Fibroblast of gingiva (primary cell): ENCODE results near the gene RRM2.

Source experiments
- DNase-seq: peaks from one replicate; pipeline ENCODE4 v3.0.0-alpha.2; 2011; ENCODE audit warnings: low read depth

The RRM2 gene

DNA sequence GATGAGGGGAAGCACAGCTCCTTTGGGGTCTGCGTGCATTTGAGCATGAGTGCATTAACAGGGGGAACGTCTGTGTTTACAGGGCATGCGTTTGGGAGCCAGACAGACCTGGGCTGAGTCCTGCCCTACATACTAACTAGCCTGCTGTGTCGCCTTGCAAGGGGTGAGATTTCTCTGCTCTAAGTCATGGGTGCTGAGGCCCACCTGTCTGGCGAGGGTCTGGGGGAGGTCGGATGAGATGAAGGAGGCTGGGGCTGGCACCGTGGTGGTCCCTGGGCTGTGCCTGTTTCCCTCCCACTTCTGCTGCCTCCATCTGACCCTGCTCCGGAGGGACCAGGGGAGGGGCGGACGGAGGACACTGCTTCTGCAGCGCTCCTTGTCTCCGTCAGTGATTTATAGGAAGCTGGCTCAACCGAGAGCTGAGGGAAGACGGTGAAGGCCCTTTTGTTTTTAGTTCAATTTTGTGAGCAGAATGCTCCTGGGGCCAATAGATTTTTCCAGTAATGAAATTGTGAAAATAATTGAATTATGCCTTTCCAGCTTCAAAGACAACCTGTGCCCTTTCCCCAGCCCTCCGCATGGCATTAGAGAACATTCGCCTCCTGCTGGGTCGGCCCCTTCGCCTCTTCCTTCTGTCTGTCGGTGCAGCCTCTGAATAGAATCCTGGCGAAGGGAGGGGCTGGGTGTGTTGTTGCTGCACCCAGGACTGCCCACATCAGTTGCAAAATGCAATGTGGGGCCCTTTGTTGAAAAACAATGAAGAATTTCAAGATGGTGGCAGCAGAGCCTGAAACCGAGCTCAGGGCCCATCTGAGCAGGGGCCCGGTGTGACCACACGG is 49.7 kb downstream of the RRM2 start:
- no peak for DNase-seq

DNA sequence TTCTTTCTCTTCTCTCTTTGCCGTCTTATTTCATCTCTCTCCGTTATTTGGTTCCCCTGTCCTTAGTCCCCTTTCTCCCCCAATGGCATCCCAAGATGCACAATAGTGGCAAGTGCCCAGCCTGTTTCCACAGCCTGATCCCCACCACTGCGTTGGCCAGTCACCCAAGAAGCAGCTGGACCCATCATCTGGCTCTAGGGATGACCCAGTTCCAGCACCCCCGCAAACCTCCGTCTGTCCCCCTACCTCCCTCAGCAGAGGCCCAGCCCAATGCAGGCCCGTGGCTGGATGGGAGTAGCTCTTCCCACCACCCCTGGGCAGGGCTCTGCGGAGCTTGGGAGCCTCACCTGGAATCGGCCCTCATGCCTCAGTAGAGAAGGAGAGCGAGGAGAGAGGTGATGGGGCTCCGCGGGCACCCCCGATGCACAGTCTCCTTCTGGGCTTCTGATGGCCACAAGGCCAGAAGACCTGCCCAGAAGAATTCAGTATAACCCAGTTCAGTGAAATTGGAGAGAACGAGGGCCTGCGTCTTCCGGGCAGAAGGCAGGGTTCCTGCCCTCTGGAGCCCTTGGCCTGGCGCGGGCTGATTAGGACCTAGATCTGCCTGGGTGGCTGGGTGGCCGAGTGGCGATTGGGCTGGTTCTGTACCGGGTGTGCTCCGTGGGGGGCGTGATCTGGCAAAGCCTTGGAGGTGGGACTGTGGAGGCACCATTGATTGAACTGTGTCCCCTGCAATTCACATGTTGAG is 50.9 kb downstream of the RRM2 start:
- DNase-seq = no peak

DNA sequence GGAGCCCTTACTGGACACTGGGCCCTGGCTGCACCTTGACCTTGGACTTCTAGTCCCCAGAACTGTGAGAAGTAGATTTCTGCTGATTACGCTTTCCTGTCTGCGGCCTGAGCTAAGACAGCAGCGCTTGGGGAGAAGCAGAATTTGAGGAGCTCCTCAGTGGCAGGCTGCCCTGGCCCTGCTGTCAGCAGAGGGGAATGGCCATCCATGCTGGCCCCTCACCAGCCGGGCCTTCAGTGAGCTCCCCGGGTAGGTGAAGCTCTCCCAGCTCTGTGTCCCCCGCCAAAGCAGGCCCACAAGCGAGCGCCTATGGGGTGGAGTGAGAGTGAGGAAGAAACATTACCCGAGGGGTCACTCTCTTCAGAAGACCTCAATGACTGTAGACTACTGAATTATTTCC is 51.6 kb downstream of the RRM2 start:
- no peak for DNase-seq

DNA sequence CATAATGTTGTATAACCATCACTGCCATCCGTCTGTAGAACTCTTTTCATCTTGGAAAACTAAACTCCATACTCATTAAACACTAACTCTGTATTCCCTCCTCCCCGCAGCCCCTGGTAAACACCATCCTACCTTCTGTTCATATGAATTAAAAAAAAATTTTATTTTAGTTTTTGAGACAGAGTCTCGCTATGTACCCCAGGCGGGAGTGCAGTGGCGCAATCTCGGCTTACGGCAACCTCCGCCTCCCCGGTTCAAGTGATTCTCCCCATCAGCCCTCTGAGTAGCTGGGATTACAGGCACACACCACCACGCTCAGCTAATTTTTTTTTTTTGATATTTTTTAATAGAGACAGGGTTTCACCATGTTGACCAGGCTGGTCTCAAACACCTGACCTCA is 52.9 kb downstream of the RRM2 start:
- no peak for DNase-seq

DNA sequence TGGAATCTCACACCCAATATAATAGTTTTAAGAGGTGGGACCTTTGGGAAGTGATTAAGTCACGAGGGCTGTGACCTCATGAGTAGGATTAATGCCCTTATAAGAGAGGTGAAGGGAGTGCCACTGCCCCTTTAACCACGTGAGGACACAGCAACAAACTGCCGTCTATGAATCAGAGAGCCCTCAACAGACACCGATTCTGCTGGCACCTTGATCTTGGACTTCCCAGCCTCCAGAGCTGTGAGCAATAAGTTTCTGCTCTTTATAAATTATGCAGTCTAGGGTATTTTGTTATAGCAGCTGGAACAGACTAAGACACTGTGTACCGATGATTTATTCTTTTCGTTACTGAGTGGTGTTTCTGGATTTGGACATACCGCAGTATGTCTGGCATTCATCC is 56.2 kb downstream of the RRM2 start:
- DNase-seq = no peak

DNA sequence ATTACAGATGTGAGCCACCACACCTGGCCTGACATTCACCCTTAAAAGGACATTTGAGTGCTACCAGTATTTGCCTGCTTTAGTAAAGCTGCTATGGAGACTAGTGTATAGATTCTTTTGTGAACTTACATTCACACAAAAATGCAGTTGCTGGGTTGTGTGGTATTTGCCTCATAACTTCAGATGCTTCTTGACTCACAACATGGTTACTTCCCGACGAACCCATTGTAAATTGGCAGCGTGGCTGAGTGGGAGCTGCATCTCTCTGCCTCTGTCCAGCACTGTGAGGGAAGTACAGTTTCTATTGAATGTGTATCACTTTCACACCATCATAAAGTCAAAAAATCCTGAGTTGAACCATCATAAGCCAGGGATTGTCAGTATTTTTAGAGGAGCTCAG is 56.9 kb downstream of the RRM2 start:
- no peak for DNase-seq

DNA sequence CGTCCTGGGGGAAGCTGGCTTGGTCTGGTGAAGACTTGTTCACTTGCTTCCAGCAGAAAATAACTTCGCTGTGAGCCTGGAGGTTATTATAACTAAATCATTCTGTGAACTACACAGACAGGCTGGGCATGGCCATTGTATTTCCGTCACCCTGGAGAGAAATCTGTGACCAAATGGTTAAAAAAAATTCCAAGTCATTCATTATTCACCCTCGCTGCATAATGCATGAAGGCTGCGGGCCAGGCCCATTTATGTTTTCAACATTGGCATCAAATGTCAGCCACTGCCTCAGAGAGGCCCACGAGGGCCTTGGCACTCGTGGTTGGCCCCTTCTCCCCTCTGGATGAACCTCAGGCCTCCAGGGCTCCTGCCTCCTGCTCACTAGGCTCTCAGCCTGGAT is 57.7 kb downstream of the RRM2 start:
- no peak for DNase-seq
